Measurements from ENCODE around the gene GMPR.

DNA sequence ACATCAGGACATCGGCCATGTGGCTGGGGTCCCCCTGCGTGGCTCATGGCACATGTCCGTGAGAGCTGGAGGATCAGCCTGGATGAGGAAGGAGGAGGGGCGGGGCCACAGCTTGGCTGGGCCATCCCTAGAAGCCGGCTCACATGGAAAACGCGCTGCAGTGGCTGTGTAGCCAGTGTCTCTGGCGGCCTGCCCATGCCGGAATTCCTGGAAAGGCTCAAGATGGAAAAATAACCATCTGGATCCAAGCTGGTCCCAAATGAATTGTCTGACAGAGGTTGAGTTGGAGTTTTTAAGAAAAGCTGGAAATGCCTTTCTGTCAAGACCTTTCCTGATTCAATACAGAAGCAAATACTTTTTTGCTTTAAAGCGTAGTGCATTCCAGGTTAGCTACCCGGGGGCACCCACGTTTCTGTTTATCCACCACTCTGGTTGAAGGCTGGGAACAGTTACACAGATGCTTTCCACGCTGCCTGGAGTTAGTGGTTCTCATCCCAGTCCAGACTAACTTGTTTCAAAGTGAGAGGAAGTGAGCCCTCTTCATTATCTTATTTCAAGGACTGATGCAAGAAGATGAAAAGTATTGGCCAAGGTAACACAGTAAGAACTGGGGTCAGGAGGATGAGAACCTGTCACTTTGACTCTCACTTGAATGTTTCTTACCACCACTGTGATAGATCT lies 99.0 kb downstream of the GMPR start:
- TF ChIP-seq, protein P1, sequence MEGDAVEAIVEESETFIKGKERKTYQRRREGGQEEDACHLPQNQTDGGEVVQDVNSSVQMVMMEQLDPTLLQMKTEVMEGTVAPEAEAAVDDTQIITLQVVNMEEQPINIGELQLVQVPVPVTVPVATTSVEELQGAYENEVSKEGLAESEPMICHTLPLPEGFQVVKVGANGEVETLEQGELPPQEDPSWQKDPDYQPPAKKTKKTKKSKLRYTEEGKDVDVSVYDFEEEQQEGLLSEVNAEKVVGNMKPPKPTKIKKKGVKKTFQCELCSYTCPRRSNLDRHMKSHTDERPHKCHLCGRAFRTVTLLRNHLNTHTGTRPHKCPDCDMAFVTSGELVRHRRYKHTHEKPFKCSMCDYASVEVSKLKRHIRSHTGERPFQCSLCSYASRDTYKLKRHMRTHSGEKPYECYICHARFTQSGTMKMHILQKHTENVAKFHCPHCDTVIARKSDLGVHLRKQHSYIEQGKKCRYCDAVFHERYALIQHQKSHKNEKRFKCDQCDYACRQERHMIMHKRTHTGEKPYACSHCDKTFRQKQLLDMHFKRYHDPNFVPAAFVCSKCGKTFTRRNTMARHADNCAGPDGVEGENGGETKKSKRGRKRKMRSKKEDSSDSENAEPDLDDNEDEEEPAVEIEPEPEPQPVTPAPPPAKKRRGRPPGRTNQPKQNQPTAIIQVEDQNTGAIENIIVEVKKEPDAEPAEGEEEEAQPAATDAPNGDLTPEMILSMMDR (conservative IDR thresholded peaks at IDR 0.05; ENCODE audit: low read length), result no peak
- TF ChIP-seq EZH2phosphoT487 (IDR thresholded peaks at IDR 0.05; ENCODE audit: borderline replicate concordance, low read depth, low read length), result no peak

All from OCI-LY7 (cell line).